Suprapubic skin (tissue), 3 donors: Measurements from ENCODE around the gene ZFAND2B.

ENCODE experiments used
- EP300 ChIP-seq: sonication (generic); formaldehyde crosslinking; IDR thresholded peaks from one replicate; pipeline ENCODE4 v1.6.1; 2017; ENCODE audit warnings: antibody characterized with exemption
- TF ChIP-seq, protein P1 (sequence below), 2 donors: fragments of 200-600 bp in 1 of 2; fragments of 450-650 bp in 1 of 2; sonication (generic) in 1 of 2; IDR thresholded peaks; one replicate each; pipeline ENCODE4 v1.5.1; 2016 to 2019; ENCODE audit warnings: antibody characterized with exemption in 2 of 2, mild to moderate bottlenecking in 1 of 2, moderate library complexity in 1 of 2

DNA sequence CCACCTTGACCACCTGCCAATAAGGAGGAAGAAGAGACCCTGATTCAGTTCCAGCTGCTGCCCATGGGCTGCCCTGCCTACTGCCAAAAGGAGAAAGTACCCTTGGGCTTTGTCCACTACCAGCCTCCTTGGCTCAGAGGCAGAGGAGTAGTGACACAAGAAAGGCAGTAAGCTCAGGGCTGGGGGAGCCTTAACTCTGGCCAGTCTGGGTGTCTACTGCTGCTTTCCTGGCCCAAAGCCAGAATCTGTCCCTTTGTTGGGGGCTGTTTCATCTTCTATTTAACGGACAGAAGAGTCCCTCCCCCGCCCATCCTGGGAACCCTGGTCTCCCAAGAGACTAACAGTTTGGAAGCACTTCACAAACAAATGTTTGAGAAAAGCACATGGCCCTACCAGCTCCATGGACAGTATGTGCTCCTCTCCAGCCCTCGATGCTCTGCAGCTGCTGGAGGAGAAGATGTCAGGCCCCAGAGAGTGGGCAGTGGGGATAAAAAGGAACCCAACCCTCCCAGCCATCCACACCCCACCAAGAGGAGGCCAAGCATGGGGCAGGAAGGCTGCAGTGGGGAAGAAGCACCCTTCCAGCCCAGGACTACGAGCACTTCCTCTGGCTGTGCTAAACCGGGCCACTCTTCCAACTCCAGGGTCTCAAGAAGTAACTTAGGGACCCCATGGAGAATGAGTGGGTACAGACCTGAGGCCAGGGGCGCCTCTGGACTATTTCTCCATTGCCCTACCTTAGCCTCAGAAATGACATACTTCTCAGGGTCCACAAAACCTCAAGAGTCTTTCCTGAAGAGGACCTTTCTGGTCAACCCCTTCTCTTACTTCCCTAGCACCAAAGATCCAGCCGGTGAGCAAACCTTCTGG lies 21.7 kb downstream of the ZFAND2B start:
- TF ChIP-seq, protein P1, sequence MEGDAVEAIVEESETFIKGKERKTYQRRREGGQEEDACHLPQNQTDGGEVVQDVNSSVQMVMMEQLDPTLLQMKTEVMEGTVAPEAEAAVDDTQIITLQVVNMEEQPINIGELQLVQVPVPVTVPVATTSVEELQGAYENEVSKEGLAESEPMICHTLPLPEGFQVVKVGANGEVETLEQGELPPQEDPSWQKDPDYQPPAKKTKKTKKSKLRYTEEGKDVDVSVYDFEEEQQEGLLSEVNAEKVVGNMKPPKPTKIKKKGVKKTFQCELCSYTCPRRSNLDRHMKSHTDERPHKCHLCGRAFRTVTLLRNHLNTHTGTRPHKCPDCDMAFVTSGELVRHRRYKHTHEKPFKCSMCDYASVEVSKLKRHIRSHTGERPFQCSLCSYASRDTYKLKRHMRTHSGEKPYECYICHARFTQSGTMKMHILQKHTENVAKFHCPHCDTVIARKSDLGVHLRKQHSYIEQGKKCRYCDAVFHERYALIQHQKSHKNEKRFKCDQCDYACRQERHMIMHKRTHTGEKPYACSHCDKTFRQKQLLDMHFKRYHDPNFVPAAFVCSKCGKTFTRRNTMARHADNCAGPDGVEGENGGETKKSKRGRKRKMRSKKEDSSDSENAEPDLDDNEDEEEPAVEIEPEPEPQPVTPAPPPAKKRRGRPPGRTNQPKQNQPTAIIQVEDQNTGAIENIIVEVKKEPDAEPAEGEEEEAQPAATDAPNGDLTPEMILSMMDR (IDR thresholded peaks at IDR 0.05): no peak
- no peak for TF ChIP-seq EP300
